Uterus (tissue), 2 donors: ENCODE results near the gene NBEAL2.

Source experiments
- POLR2A ChIP-seq, 2 donors: fragments of 450-650 bp; IDR thresholded peaks; one replicate each; pipeline ENCODE4 v1.6.1; 2016; ENCODE audit warnings: antibody characterized with exemption in 2 of 2, mild to moderate bottlenecking in 1 of 2, moderate library complexity in 1 of 2
- TF ChIP-seq, protein P1 (sequence below), 4 experiments: fragments of 200-600 bp in 2 of 4; fragments of 450-650 bp in 2 of 4; sonication (generic) in 2 of 4; IDR thresholded peaks; one replicate each; pipeline ENCODE4 v1.5.1; 2016 to 2019; ENCODE audit warnings: antibody characterized with exemption in 4 of 4, mild to moderate bottlenecking in 2 of 4, moderate library complexity in 1 of 4

GRCh38 chr3:47020311-47020710, 40.8 kb downstream of the NBEAL2 start:
- TF ChIP-seq, protein P1, sequence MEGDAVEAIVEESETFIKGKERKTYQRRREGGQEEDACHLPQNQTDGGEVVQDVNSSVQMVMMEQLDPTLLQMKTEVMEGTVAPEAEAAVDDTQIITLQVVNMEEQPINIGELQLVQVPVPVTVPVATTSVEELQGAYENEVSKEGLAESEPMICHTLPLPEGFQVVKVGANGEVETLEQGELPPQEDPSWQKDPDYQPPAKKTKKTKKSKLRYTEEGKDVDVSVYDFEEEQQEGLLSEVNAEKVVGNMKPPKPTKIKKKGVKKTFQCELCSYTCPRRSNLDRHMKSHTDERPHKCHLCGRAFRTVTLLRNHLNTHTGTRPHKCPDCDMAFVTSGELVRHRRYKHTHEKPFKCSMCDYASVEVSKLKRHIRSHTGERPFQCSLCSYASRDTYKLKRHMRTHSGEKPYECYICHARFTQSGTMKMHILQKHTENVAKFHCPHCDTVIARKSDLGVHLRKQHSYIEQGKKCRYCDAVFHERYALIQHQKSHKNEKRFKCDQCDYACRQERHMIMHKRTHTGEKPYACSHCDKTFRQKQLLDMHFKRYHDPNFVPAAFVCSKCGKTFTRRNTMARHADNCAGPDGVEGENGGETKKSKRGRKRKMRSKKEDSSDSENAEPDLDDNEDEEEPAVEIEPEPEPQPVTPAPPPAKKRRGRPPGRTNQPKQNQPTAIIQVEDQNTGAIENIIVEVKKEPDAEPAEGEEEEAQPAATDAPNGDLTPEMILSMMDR (IDR thresholded peaks at IDR 0.05) = no peak
- TF ChIP-seq POLR2A (IDR thresholded peaks at IDR 0.05) = no peak
